Activated CD8-positive, alpha-beta memory T cell treated with anti-CD3 and anti-CD28 coated beads, Interleukin-2, amount 10 ng/mL, durations not matched to agents 7 days and 5 days (primary cell): ENCODE measurements around the gene SLC16A5. TPM values are rescaled to one million over a fixed set of nuclear protein-coding genes. Genes with fewer than 3 reads are reported as not detected.
A peak's percentile ranks its signal among the peaks of the same experiment; 100 is the strongest.

ENCODE experiments used
- ATAC-seq: fragments of 150-1000 bp; cut with Tn5 transposase; one replicate; pipeline ENCODE4 v1.10.0; 2021; ENCODE audit warnings: moderate library complexity
- CTCF ChIA-PET: fragments of 350-600 bp; sonication (Branson Sonifier 250); formaldehyde crosslinking; loops from one replicate; lab custom pipeline; 2021; ENCODE audit warnings: antibody characterized with exemption; lab: Charles Lee
- DNase-seq: peaks from one replicate; pipeline ENCODE4 v3.0.0-alpha.2; 2020
- H3K27ac Mint-ChIP-seq: one replicate; pipeline ENCODE4 v1.8.0; 2021; ENCODE audit warnings: mild to moderate bottlenecking, mixed read lengths
- H3K27me3 Mint-ChIP-seq: one replicate; pipeline ENCODE4 v1.8.0; 2021; ENCODE audit warnings: mixed read lengths
- H3K36me3 Mint-ChIP-seq: one replicate; pipeline ENCODE4 v1.8.0; 2021; ENCODE audit warnings: mild to moderate bottlenecking, mixed read lengths
- H3K4me1 Mint-ChIP-seq: one replicate; pipeline ENCODE4 v1.8.0; 2021; ENCODE audit warnings: mixed read lengths
- H3K4me3 Mint-ChIP-seq: one replicate; pipeline ENCODE4 v1.8.0; 2021; ENCODE audit warnings: mild to moderate bottlenecking, moderate library complexity, mixed read lengths
- H3K9me3 Mint-ChIP-seq: one replicate; pipeline ENCODE4 v1.8.0; 2022; ENCODE audit warnings: low read depth, mixed read lengths
- total RNA-seq, 2 experiments: library from RNA; stranded (reverse); gene quantifications; one replicate each; pipeline ENCODE4 v1.2.3, GENCODE V29; 2021

Gene SLC16A5
- total RNA-seq, 2 experiments from 2014 or later, result 2.3 to 3.2 TPM

GRCh38 chr17:75110234-75110937 lies 22.6 kb downstream of the SLC16A5 start:
- Mint-ChIP-seq H3K27me3 (no peaks in the 10 kb centered on the region), H3K27ac (peak overlapping the region; percentile 90), H3K4me3 (peak overlapping the region; percentile 88), H3K36me3 (peaks cover 19% of the 10 kb centered on the region), H3K4me1 (peaks cover 42% of the 10 kb centered on the region), H3K9me3 (no peaks in the 10 kb centered on the region)
- CTCF ChIA-PET, result interaction anchor here (0.6 to 11.2 kb wide), 12 partner anchors 17 to 1489 kb away, joined by 3 to 257 read pairs (median 7); partner anchors contain the start of genes MIF4GD, MRPL58, NT5C and NUP85
- ATAC-seq (no peak), DNase-seq (peak; percentile 51)

- peaks cover 20% of the 10 kb centered on the region for H3K36me3 Mint-ChIP-seq
- H3K4me1 Mint-ChIP-seq, result peaks cover 39% of the 10 kb centered on the region
- no peak for DNase-seq
- CTCF ChIA-PET, result interaction anchor here (0.8 to 11.2 kb wide), 9 partner anchors 16 to 561 kb away, joined by 3 to 257 read pairs (median 9); partner anchors contain the start of genes MIF4GD, NT5C and NUP85
- H3K27me3 Mint-ChIP-seq, result no peaks in the 10 kb centered on the region
- no peaks in the 10 kb centered on the region for H3K9me3 Mint-ChIP-seq
- ATAC-seq, result no peak
- peak overlapping the region; percentile 29 for H3K27ac Mint-ChIP-seq
- peak overlapping the region; percentile 88 for H3K4me3 Mint-ChIP-seq
Measured at GRCh38 chr17:75111777-75112335, 24.1 kb downstream of the SLC16A5 start.

GRCh38 chr17:75113798-75114551 lies 26.2 kb downstream of the SLC16A5 start:
- peak overlapping the region; percentile 85 for H3K27ac Mint-ChIP-seq
- H3K36me3 Mint-ChIP-seq, result peaks cover 20% of the 10 kb centered on the region
- peak; percentile 95 for DNase-seq
- CTCF ChIA-PET, result interaction anchor here (0.5 to 11.2 kb wide), 62 partner anchors 8 to 342 kb away, joined by 3 to 257 read pairs (median 5); partner anchors contain the start of genes ATP5PD, CDR2L, GGA3 and GRB2
- peak; percentile 78 for ATAC-seq
- H3K9me3 Mint-ChIP-seq, result no peaks in the 10 kb centered on the region
- no peaks in the 10 kb centered on the region for H3K27me3 Mint-ChIP-seq
- H3K4me1 Mint-ChIP-seq, result peaks cover 34% of the 10 kb centered on the region
- peak overlapping the region; percentile 84 for H3K4me3 Mint-ChIP-seq

- peak overlapping the region; percentile 85 for H3K27ac Mint-ChIP-seq
- CTCF ChIA-PET, result interaction anchor here (0.5 to 11.2 kb wide), 59 partner anchors 9 to 342 kb away, joined by 3 to 257 read pairs (median 6); partner anchors contain the start of genes ATP5PD, CDR2L, GGA3 and GRB2
- H3K4me3 Mint-ChIP-seq, result peak overlapping the region; percentile 84
- H3K9me3 Mint-ChIP-seq, result no peaks in the 10 kb centered on the region
- DNase-seq, result no peak
- no peak for ATAC-seq
- peaks cover 22% of the 10 kb centered on the region for H3K36me3 Mint-ChIP-seq
- no peaks in the 10 kb centered on the region for H3K27me3 Mint-ChIP-seq
- peaks cover 32% of the 10 kb centered on the region for H3K4me1 Mint-ChIP-seq
Measured at GRCh38 chr17:75114552-75115314, 27.0 kb downstream of the SLC16A5 start.

- DNase-seq, result no peak
- H3K4me3 Mint-ChIP-seq, result no peak overlapping the region
- CTCF ChIA-PET, result interaction anchor here (1.0 to 11.2 kb wide), 13 partner anchors 12 to 297 kb away, joined by 3 to 257 read pairs (median 14); partner anchors contain the start of genes NT5C and NUP85
- H3K4me1 Mint-ChIP-seq, result peaks cover 29% of the 10 kb centered on the region
- no peaks in the 10 kb centered on the region for H3K9me3 Mint-ChIP-seq
- no peaks in the 10 kb centered on the region for H3K27me3 Mint-ChIP-seq
- no peak overlapping the region for H3K27ac Mint-ChIP-seq
- H3K36me3 Mint-ChIP-seq, result peaks cover 26% of the 10 kb centered on the region
- ATAC-seq, result no peak
Measured at GRCh38 chr17:75115555-75115954, 27.8 kb downstream of the SLC16A5 start.

GRCh38 chr17:75116737-75117136 lies 29.0 kb downstream of the SLC16A5 start:
- no peak for ATAC-seq
- Mint-ChIP-seq H3K27ac (no peak overlapping the region), H3K36me3 (peaks cover 25% of the 10 kb centered on the region), H3K27me3 (no peaks in the 10 kb centered on the region), H3K4me3 (no peak overlapping the region), H3K4me1 (peaks cover 22% of the 10 kb centered on the region), H3K9me3 (no peaks in the 10 kb centered on the region)
- CTCF ChIA-PET, result interaction anchor here (1.1 to 11.2 kb wide), 5 partner anchors 8 to 156 kb away, joined by 3 to 257 read pairs (median 217); partner anchors contain the start of genes NT5C and NUP85
- DNase-seq, result no peak

GRCh38 chr17:75118307-75118706 lies 30.6 kb downstream of the SLC16A5 start:
- ATAC-seq (no peak), DNase-seq (no peak)
- CTCF ChIA-PET, result interaction anchor here (1.0 to 11.2 kb wide), 4 partner anchors 9 to 157 kb away, joined by 3 to 257 read pairs (median 122); partner anchors contain the start of genes NT5C and NUP85
- H3K27ac Mint-ChIP-seq, result no peak overlapping the region
- peaks cover 17% of the 10 kb centered on the region for H3K36me3 Mint-ChIP-seq
- no peaks in the 10 kb centered on the region for H3K9me3 Mint-ChIP-seq
- H3K4me3 Mint-ChIP-seq, result no peak overlapping the region
- no peaks in the 10 kb centered on the region for H3K27me3 Mint-ChIP-seq
- peaks cover 17% of the 10 kb centered on the region for H3K4me1 Mint-ChIP-seq

GRCh38 chr17:75124041-75124818 lies 36.5 kb downstream of the SLC16A5 start:
- Mint-ChIP-seq H3K27me3 (no peaks in the 10 kb centered on the region), H3K4me1 (peaks cover 29% of the 10 kb centered on the region), H3K9me3 (no peaks in the 10 kb centered on the region), H3K36me3 (peaks cover 11% of the 10 kb centered on the region), H3K4me3 (no peak overlapping the region), H3K27ac (peak overlapping the region; percentile 71)
- peak; percentile 53 for ATAC-seq
- CTCF ChIA-PET, result interaction anchor here (0.7 to 14.6 kb wide), 7 partner anchors 8 to 164 kb away, joined by 3 to 233 read pairs (median 3); partner anchors contain the start of gene ARMC7
- peak; percentile 56 for DNase-seq

DNA sequence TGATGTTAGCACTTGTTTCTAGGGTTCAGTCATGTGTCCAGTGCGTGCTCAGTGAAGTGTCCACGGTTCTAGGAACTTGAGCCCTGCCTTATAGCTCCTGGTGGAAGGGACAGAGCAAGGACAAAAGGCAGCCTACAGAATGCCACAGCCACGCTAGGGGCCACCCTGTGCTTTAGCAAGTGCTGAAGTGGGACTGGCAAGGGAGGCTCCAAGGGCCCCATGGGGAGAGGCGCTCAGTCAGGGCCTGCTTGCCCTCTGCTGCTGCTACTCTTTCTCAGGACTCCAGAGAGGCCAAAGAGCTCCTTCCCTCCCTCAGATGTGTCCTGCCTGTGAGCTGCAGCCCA lies 37.0 kb downstream of the SLC16A5 start:
- peaks cover 16% of the 10 kb centered on the region for H3K36me3 Mint-ChIP-seq
- peak overlapping the region; percentile 62 for H3K27ac Mint-ChIP-seq
- no peaks in the 10 kb centered on the region for H3K27me3 Mint-ChIP-seq
- H3K9me3 Mint-ChIP-seq, result no peaks in the 10 kb centered on the region
- no peak overlapping the region for H3K4me3 Mint-ChIP-seq
- H3K4me1 Mint-ChIP-seq, result peaks cover 34% of the 10 kb centered on the region
- ATAC-seq (no peak), DNase-seq (no peak)
- CTCF ChIA-PET, result interaction anchor here (1.4 to 14.6 kb wide), 3 partner anchors 11 to 47 kb away, joined by 3 to 233 read pairs (median 6); partner anchors contain the start of gene ARMC7

DNA sequence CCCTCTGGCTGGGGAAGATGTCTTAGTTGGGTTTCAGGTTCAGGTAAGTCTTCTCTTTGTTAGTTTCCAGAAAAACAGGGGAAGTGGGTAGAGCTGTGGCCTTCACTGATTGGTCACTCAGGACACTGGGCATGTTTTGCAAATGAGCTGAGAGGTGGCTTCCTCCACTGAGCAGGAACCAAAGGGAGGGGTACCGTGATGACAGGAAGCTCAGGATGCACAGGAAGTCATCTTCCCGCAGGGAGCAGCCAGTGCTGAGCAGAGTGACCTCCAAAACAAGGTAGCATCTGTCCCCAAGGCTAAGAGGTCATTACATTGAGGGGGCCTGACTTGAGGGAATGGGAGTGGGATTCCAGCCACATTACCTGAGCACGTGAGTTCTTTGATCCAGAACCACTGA lies 38.2 kb downstream of the SLC16A5 start:
- Mint-ChIP-seq H3K36me3 (peaks cover 16% of the 10 kb centered on the region), H3K4me3 (peak overlapping the region; percentile 2), H3K27me3 (no peaks in the 10 kb centered on the region), H3K4me1 (peaks cover 40% of the 10 kb centered on the region), H3K9me3 (no peaks in the 10 kb centered on the region), H3K27ac (peak overlapping the region; percentile 80)
- peak; percentile 46 for ATAC-seq
- CTCF ChIA-PET, result interaction anchor here (0.7 to 14.6 kb wide), 4 partner anchors 12 to 45 kb away, joined by 3 to 233 read pairs (median 4); partner anchors contain the start of genes ARMC7 and JPT1
- DNase-seq, result peak; percentile 59

GRCh38 chr17:75126954-75127353 lies 39.2 kb downstream of the SLC16A5 start:
- H3K9me3 Mint-ChIP-seq, result no peaks in the 10 kb centered on the region
- no peaks in the 10 kb centered on the region for H3K27me3 Mint-ChIP-seq
- H3K27ac Mint-ChIP-seq, result no peak overlapping the region
- peaks cover 14% of the 10 kb centered on the region for H3K36me3 Mint-ChIP-seq
- DNase-seq (no peak), ATAC-seq (no peak)
- CTCF ChIA-PET, result interaction anchor here (0.9 to 14.6 kb wide), 3 partner anchors 9 to 44 kb away, joined by 3 to 233 read pairs (median 6); partner anchors contain the start of gene ARMC7
- peaks cover 43% of the 10 kb centered on the region for H3K4me1 Mint-ChIP-seq
- H3K4me3 Mint-ChIP-seq, result no peak overlapping the region
